Measurements from ENCODE around the gene NAALADL2.

- TF ChIP-seq EZH2 (IDR thresholded peaks at IDR 0.05) = no peak
- no peak for TF ChIP-seq POLR2AphosphoS5 (IDR thresholded peaks at IDR 0.05; ENCODE audit: borderline replicate concordance, low read depth, low read length)
Observed at GRCh38 chr3:175411946-175412345, 552.8 kb downstream of the NAALADL2 start.
